HepG2 (cell line): ENCODE data around the gene SERPINE2. TPM values are rescaled to one million over a fixed set of nuclear protein-coding genes. Genes with fewer than 3 reads are reported as not detected.

ENCODE experiments used
- AGO2 ChIP-seq: fragments of 200-400 bp; formaldehyde crosslinking; optimal IDR thresholded peaks from 2 replicates; pipeline ENCODE3; 2017; ENCODE audit warnings: mild to moderate bottlenecking, low read depth, low read length, moderate library complexity
- AKNA ChIP-seq: sonication (generic); formaldehyde crosslinking; IDR thresholded peaks from 2 replicates; pipeline ENCODE4 v1.4.0; 2020; ENCODE audit warnings: missing genetic modification reagents, borderline replicate concordance
- ATRX ChIP-seq: sonication (generic); formaldehyde crosslinking; IDR thresholded peaks from 2 replicates; pipeline ENCODE4 v1.4.0; 2020; ENCODE audit warnings: missing genetic modification reagents, borderline replicate concordance
- CERS6 ChIP-seq: sonication (generic); formaldehyde crosslinking; IDR thresholded peaks from 2 replicates; pipeline ENCODE4 v1.5.0; 2020; ENCODE audit warnings: missing genetic modification reagents
- FOSL1 ChIP-seq: sonication (generic); formaldehyde crosslinking; IDR thresholded peaks from 2 replicates; pipeline ENCODE4 v1.9.0; 2021; ENCODE audit warnings: missing genetic modification reagents, borderline replicate concordance
- HMG20B ChIP-seq: conservative IDR thresholded peaks from 2 replicates; pipeline ENCODE4 v1.6.1; 2016; ENCODE audit warnings: missing genetic modification reagents, missing compliant biosample characterization
- NAIF1 ChIP-seq: sonication (generic); formaldehyde crosslinking; IDR thresholded peaks from 2 replicates; pipeline ENCODE4 v1.5.0; 2020; ENCODE audit warnings: mild to moderate bottlenecking, missing genetic modification reagents, borderline replicate concordance
- NCOA1 ChIP-seq: sonication (generic); formaldehyde crosslinking; IDR thresholded peaks from 2 replicates; pipeline ENCODE4 v1.9.0; 2021; ENCODE audit warnings: missing genetic modification reagents
- NR2C2 ChIP-seq: sonication (generic); formaldehyde crosslinking; IDR thresholded peaks from 2 replicates; pipeline ENCODE4 v1.4.0; 2020; ENCODE audit warnings: missing genetic modification reagents, mild to moderate bottlenecking, moderate library complexity, borderline replicate concordance
- NR2F2 ChIP-seq: IDR thresholded peaks from 2 replicates; pipeline ENCODE4 v1.6.1; 2012; ENCODE audit warnings: low read depth, inconsistent platforms, borderline replicate concordance
- SYNCRIP ChIP-seq: fragments of 200-400 bp; formaldehyde crosslinking; IDR thresholded peaks from 2 replicates; pipeline ENCODE4 v1.6.1; 2018; ENCODE audit warnings: mild to moderate bottlenecking, low read depth, low read length; ENCODE audit not compliant: insufficient read depth
- UBTF ChIP-seq: sonication (generic); formaldehyde crosslinking; IDR thresholded peaks from 2 replicates; pipeline ENCODE4 v1.4.0; 2020; ENCODE audit warnings: mild to moderate bottlenecking, missing genetic modification reagents
- ZBTB8A ChIP-seq: sonication (generic); formaldehyde crosslinking; IDR thresholded peaks from 2 replicates; pipeline ENCODE4 v1.4.0; 2020; ENCODE audit warnings: mild to moderate bottlenecking, low read depth, missing genetic modification reagents, borderline replicate concordance
- ZFP41 ChIP-seq: sonication (generic); formaldehyde crosslinking; IDR thresholded peaks from 2 replicates; pipeline ENCODE4 v1.4.0; 2020; ENCODE audit warnings: mild to moderate bottlenecking, missing genetic modification reagents, borderline replicate concordance
- ZNF225 ChIP-seq: sonication (generic); formaldehyde crosslinking; IDR thresholded peaks from 2 replicates; pipeline ENCODE4 v1.4.0; 2020; ENCODE audit warnings: mild to moderate bottlenecking, missing genetic modification reagents
- ZNF234 ChIP-seq: sonication (generic); formaldehyde crosslinking; conservative IDR thresholded peaks from 2 replicates; pipeline ENCODE4 v1.5.1; 2020; ENCODE audit warnings: mild to moderate bottlenecking, missing genetic modification reagents
- ZNF282 ChIP-seq: fragments of 450-650 bp; IDR thresholded peaks from 2 replicates; pipeline ENCODE4 v1.6.1; 2018; ENCODE audit not compliant: partially characterized antibody
- ZNF333 ChIP-seq: sonication (generic); formaldehyde crosslinking; IDR thresholded peaks from 2 replicates; pipeline ENCODE4 v1.4.0; 2020; ENCODE audit warnings: mild to moderate bottlenecking, missing genetic modification reagents, borderline replicate concordance
- ZNF597 ChIP-seq: sonication (generic); formaldehyde crosslinking; IDR thresholded peaks from 2 replicates; pipeline ENCODE4 v1.5.0; 2020; ENCODE audit warnings: missing genetic modification reagents
- ZNF746 ChIP-seq: sonication (generic); formaldehyde crosslinking; IDR thresholded peaks from 2 replicates; pipeline ENCODE4 v1.8.0; 2022; ENCODE audit warnings: mild to moderate bottlenecking, missing genetic modification reagents
- polyA plus RNA-seq, 8 experiments: library from polyadenylated mRNA; depleted of rRNA in 3 of 8; stranded (reverse) in 7 of 8; unstranded in 1 of 8; fragments of >200 nt; fragmentation: Illumina TruSeq in 4 of 8; extraction: Trizol in 4 of 8; gene quantifications; 2 replicates each; pipeline versions ENCODE4 v1.2.1 to v1.2.3, GENCODE V29; 2011 to 2016; ENCODE audit warnings: low read depth in 4 of 8, missing spikeins in 1 of 8, mixed read lengths in 1 of 8; ENCODE audit not compliant: insufficient read depth in 1 of 8
- total RNA-seq, 5 experiments: library from RNA; depleted of rRNA; stranded (reverse); fragments of >200 nt; fragmentation: Illumina TruSeq; extraction: Trizol; gene quantifications; 2 replicates each; pipeline ENCODE4 v1.2.3, GENCODE V29; 2016; ENCODE audit warnings: low read depth in 1 of 5

The SERPINE2 gene
- total and polyA plus RNA-seq, 2 of the 13 experiments (the other 11 are each of a cell fraction or from before 2014, with no cell fraction given): 7.9 to 18.1 TPM

- TF ChIP-seq ZNF597 (CRISPR knock-in tag) (no peak), HMG20B (CRISPR knock-in tag) (no peak), ZFP41 (CRISPR knock-in tag) (no peak; the same call in 1 of the 2 replicates), CERS6 (CRISPR knock-in tag) (no peak), AGO2 (peak; percentile 73), NAIF1 (no peak), ZNF333 (CRISPR knock-in tag) (no peak), ZNF225 (CRISPR knock-in tag) (no peak), NR2C2 (CRISPR knock-in tag) (no peak), ZNF282 (no peak), AKNA (no peak), UBTF (CRISPR knock-in tag) (peak; percentile 93), NCOA1 (CRISPR knock-in tag) (no peak), ATRX (CRISPR knock-in tag) (no peak), SYNCRIP (no peak), ZBTB8A (CRISPR knock-in tag) (no peak), FOSL1 (no peak), ZNF746 (0 out of 2 replicates have a peak, but pooled peaks have one; percentile 45), NR2F2 (no peak), ZNF234 (peak; percentile 77; the same call in 1 of the 2 replicates)
Measured at GRCh38 chr2:223944166-223944702, 94.9 kb downstream of the SERPINE2 start (continued).
